ENCODE measurements around the gene B3GNT3.

The B3GNT3 gene

DNA sequence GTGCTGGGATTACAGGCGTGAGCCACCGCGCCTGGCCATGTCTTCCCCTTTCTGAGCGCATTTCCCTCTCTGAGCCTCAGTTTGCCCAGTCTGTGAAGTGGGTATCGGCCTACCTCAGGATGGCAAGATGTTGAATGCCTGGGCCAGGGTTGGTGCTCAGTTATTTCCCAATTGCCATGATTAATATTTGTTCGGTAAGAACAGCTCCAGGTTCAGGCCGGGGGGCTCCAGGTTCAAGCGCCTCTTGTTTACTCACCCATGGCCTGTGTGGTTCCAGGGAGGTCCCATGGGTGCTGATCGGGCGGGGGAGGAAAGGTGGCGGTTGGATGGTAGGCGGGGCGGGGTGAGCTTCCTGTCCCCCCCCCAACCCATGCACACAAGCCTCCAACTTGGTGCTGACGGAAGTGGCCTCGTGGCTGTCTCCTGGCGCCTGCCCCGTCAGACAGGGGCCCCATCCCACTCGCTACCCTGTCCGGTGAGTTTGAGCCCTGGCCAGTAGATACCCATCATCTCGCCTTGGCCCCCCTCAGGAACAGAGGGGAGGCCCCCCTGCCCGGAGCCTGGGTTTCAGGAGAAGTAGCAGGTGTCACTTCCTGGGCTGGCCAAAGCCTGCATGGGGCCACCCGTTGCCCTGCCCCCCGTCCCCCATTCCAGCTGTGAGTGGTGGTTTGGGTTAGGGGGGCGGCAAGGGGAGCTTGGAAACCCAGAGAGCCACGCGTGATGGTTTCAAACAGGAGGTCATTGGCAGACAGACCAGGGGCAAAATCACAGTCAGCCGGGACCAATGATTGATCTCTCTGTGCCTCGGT lies 43.6 kb upstream of the B3GNT3 start, which contains the start of gene FCHO1:
FCHO1 (plus strand) TSS at position 375 of the 809 bp plus-strand sequence. CDS start 3,688 bp downstream, outside the sequence.
- H3K9me3 ChIP-seq (ENCODE audit: severe bottlenecking): no peaks in the 10 kb centered on the region
- DNase-seq (ENCODE audit: low spot score) (no peak), ATAC-seq (ENCODE audit: low read depth) (no peak)
- H3K4me1 ChIP-seq (ENCODE audit: insufficient read depth, poor library complexity, severe bottlenecking): peaks cover 7% of the 10 kb centered on the region
- no peaks in the 10 kb centered on the region for H3K36me3 ChIP-seq (ENCODE audit: low read depth)
- H3K27ac ChIP-seq (ENCODE audit: poor library complexity, severe bottlenecking): no peak within 1 kb of the TSS
- H3K4me3 ChIP-seq (ENCODE audit: severe bottlenecking): no peak within 1 kb of the TSS
- TF ChIP-seq, protein P1, sequence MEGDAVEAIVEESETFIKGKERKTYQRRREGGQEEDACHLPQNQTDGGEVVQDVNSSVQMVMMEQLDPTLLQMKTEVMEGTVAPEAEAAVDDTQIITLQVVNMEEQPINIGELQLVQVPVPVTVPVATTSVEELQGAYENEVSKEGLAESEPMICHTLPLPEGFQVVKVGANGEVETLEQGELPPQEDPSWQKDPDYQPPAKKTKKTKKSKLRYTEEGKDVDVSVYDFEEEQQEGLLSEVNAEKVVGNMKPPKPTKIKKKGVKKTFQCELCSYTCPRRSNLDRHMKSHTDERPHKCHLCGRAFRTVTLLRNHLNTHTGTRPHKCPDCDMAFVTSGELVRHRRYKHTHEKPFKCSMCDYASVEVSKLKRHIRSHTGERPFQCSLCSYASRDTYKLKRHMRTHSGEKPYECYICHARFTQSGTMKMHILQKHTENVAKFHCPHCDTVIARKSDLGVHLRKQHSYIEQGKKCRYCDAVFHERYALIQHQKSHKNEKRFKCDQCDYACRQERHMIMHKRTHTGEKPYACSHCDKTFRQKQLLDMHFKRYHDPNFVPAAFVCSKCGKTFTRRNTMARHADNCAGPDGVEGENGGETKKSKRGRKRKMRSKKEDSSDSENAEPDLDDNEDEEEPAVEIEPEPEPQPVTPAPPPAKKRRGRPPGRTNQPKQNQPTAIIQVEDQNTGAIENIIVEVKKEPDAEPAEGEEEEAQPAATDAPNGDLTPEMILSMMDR (IDR thresholded peaks at IDR 0.05; ENCODE audit: poor library complexity, severe bottlenecking): no peak
- H3K27me3 ChIP-seq (ENCODE audit: insufficient read depth, poor library complexity, severe bottlenecking): no peaks in the 10 kb centered on the region

- no peaks in the 10 kb centered on the region for H3K36me3 ChIP-seq (ENCODE audit: low read depth)
- no peak overlapping the region for H3K27ac ChIP-seq (ENCODE audit: poor library complexity, severe bottlenecking)
- H3K4me1 ChIP-seq (ENCODE audit: insufficient read depth, poor library complexity, severe bottlenecking): peaks cover 7% of the 10 kb centered on the region
- H3K27me3 ChIP-seq (ENCODE audit: insufficient read depth, poor library complexity, severe bottlenecking): no peaks in the 10 kb centered on the region
- H3K4me3 ChIP-seq (ENCODE audit: severe bottlenecking): no peak overlapping the region
- ATAC-seq (ENCODE audit: low read depth) (no peak), DNase-seq (ENCODE audit: low spot score) (no peak)
- no peaks in the 10 kb centered on the region for H3K9me3 ChIP-seq (ENCODE audit: severe bottlenecking)
- TF ChIP-seq, protein P1 (IDR thresholded peaks at IDR 0.05; ENCODE audit: poor library complexity, severe bottlenecking): no peak
Measured at GRCh38 chr19:17751912-17752273, 43.0 kb upstream of the B3GNT3 start.

DNA sequence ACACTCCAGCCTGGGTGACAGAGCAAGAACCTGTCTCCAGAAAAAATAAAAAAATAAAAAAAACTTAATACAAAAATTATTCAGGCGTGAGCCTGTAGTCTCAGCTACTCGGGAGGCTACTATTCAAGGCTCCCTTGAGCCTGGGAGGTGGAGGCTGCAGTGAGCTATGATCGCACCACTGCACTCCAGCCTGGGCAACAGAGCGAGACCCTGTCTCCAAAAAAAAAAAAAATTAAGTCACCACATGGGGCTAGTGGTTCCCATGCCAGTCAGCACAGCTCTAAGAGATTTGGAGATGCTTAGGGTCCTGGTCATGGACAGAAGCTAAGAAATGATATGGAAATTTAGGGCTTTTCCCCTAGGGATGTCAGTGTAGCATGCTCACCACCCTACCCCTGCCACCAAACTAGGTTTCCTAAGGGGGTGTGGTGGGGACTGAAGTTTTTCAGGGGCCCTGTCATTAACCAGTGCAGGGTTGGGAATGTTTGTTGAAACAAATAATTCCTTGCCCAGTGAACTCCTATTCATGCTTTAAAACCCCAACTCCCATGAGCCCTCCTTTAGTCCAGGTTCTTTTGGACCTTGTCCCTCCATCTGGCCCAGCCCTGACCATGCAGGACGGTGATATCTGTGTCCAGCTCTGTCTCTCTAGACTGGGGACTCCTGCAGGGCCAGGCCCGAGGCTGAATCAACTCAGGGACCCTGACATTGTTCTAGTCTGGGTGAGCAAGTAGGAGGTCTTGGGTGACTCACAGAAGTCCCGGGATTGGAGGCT lies 41.9 kb upstream of the B3GNT3 start:
- Histone ChIP-seq H3K4me1 (ENCODE audit: insufficient read depth, poor library complexity, severe bottlenecking) (peaks cover 7% of the 10 kb centered on the region), H3K27ac (ENCODE audit: poor library complexity, severe bottlenecking) (no peak overlapping the region), H3K9me3 (ENCODE audit: severe bottlenecking) (no peaks in the 10 kb centered on the region), H3K4me3 (ENCODE audit: severe bottlenecking) (no peak overlapping the region), H3K36me3 (ENCODE audit: low read depth) (no peaks in the 10 kb centered on the region), H3K27me3 (ENCODE audit: insufficient read depth, poor library complexity, severe bottlenecking) (no peaks in the 10 kb centered on the region)
- DNase-seq (ENCODE audit: low spot score) (no peak), ATAC-seq (ENCODE audit: low read depth) (no peak)
- TF ChIP-seq, protein P1 (IDR thresholded peaks at IDR 0.05; ENCODE audit: poor library complexity, severe bottlenecking): no peak

DNA sequence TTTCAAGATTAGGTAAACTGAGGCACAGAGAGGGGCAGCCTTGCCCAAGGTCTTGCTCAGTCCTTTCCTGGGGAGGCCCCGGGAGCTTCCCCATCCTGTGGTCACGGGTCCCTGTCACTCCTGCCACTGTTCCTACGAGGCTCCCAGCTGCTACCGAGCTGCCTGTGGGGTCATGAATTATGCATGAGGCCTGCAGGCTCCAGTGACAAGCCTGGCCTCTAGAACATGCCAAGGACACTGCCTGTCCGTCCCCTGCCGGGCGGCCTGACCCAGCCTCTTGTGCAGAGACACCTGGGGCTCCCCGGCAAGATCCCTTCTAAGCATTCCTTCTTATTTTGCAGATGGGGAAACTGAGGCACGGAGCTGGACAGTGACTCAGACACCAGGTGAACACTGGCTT lies 41.0 kb upstream of the B3GNT3 start:
- H3K4me1 ChIP-seq (ENCODE audit: insufficient read depth, poor library complexity, severe bottlenecking): peaks cover 7% of the 10 kb centered on the region

More for the DNA sequence above, 41.0 kb upstream of the B3GNT3 start:
- no peaks in the 10 kb centered on the region for H3K27me3 ChIP-seq (ENCODE audit: insufficient read depth, poor library complexity, severe bottlenecking)
- ATAC-seq (ENCODE audit: low read depth) (no peak), DNase-seq (ENCODE audit: low spot score) (no peak)
- no peak overlapping the region for H3K4me3 ChIP-seq (ENCODE audit: severe bottlenecking)
- no peaks in the 10 kb centered on the region for H3K36me3 ChIP-seq (ENCODE audit: low read depth)
- H3K9me3 ChIP-seq (ENCODE audit: severe bottlenecking): no peaks in the 10 kb centered on the region
- H3K27ac ChIP-seq (ENCODE audit: poor library complexity, severe bottlenecking): no peak overlapping the region
- TF ChIP-seq, protein P1 (IDR thresholded peaks at IDR 0.05; ENCODE audit: poor library complexity, severe bottlenecking): no peak

Data from RWPE2 (cell line).